ENCODE data around the gene SEC22B.
"Not testable (repeated sequence)": the region's sequence is repeated elsewhere in the genome, so short reads cannot be mapped to it uniquely, and the experiment has no call there.

Gene SEC22B

DNA sequence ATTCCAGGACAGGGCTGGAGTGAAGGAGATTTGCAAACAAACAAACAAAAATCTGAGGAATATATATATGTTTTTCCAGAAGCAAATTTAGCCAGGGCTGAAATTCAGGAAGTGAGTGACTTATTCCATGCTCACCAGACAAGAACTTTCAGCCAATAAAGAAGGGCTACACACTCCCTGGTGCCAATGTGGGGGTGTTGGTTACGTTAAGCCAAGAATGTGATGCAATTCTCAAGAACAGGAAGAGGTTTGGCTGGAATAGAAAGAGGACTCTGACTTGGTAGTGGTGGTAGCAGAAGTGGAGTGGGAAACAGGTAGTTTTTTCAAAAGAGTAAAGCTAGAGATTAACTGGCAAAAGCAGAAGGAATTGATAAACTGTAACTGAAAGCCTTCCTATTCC is 31.7 kb downstream of the SEC22B start:
- not testable (repeated sequence) for DNase-seq (ENCODE audit: low read depth)

GRCh38 chr1:120144169-120144568 is 32.2 kb downstream of the SEC22B start:
- DNase-seq (ENCODE audit: low read depth) = not testable (repeated sequence)

DNA sequence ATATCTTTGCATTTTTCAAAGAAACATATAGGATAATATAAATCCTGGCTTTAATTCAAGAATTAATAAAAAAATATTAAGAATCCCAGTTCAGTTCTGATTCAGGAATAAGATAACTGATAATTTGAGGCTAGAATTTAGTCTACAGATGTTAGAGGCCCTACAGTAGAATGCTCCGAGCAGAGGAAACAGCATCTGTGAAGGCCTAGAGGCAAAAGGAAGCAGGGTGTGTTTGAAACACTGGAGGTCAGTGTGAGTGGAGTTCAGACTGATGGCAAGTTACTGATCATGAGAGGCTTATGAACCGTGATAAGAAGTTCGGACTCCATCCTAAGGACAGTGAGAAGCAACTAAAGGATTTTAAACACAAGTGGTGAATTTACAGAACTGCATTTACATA is 33.0 kb downstream of the SEC22B start:
- DNase-seq (ENCODE audit: low read depth) = peak; percentile 53

DNA sequence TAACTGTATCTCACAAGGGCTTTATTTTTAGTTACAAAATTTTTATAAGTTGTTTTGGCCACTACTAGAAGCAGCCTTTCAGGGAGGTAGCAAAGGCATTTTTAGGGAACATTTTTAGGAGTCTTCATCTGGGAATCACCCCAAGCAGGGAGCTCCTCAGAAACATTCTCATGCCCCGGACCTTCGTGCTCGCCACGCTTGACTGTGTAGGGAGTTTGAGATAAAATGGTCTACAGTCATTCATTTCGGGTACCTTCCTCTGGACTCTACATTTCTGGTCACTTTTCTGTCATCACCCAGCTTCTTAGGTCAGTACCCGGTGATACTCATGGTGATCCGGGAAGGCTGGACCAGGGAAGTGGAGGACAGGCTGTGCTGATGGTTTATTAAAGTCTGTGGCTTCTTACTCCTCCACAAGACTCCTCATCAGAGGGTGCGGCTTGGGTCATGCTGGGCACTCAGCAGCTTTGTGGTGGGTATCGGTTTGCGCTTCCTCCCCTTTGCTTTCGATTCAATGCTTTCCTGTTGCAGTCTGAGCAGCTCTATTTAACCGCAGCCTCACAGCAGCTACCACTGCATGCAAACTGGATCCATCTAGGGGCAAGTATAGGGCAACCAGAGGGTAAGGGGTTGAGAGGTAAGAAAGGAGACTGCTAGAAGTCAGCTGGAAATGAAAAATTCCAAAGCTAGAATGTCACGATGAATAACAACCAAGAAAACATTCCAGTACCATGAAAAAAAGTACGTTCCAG is 33.6 kb downstream of the SEC22B start:
- DNase-seq (ENCODE audit: low read depth) = peak; percentile 86

DNA sequence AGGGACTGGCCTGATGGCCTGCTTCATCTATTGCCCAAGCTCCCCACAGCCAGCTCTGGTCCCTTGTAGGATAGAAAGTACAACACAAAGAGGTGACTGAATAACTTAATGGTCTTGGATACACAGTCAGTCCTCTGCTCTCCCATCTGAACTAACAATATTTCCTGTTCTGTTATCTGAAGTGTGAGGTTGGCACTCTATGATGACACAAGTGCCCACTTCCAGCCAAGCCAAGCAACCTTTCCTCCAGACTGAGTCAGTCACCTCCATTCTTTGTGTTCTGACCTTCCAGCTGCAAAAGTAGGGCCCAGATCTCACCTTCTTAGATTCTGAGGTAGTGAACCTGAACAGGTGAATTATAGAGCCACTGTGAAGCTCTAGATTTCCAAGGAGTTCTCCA is 34.5 kb downstream of the SEC22B start:
- DNase-seq (ENCODE audit: low read depth) = not testable (repeated sequence)

GRCh38 chr1:120140656-120141265 is 35.6 kb downstream of the SEC22B start:
- not testable (repeated sequence) for DNase-seq (ENCODE audit: low read depth)

DNA sequence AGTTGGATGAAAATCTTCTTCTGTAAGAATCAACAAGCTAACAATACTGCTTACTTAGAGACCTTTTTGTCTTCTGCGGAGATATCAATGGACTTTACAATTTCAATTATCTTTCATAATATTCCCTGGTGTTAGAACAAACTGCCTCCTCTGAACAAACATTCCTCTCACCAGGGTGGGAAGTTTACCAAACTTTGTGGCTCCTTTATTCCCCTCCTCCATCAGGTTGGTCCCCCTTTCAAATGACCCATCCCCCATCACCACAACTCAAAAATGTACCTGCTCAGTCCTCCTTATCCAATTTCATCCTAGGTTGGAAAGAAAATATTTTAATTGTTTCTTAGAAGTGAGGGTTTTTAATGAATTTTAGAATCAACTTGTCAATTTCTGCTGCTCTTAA is 40.2 kb downstream of the SEC22B start:
- DNase-seq (ENCODE audit: low read depth) = not testable (repeated sequence)

- not testable (repeated sequence) for DNase-seq (ENCODE audit: low read depth)
These were observed 42.4 kb downstream of the SEC22B start for GRCh38 chr1:120133928-120134325.

- no peak for DNase-seq (ENCODE audit: low read depth)
These were observed 42.9 kb downstream of the SEC22B start for GRCh38 chr1:120133228-120133927.

GRCh38 chr1:120132406-120132763 is 43.9 kb downstream of the SEC22B start:
- not testable (repeated sequence) for DNase-seq (ENCODE audit: low read depth)

DNA sequence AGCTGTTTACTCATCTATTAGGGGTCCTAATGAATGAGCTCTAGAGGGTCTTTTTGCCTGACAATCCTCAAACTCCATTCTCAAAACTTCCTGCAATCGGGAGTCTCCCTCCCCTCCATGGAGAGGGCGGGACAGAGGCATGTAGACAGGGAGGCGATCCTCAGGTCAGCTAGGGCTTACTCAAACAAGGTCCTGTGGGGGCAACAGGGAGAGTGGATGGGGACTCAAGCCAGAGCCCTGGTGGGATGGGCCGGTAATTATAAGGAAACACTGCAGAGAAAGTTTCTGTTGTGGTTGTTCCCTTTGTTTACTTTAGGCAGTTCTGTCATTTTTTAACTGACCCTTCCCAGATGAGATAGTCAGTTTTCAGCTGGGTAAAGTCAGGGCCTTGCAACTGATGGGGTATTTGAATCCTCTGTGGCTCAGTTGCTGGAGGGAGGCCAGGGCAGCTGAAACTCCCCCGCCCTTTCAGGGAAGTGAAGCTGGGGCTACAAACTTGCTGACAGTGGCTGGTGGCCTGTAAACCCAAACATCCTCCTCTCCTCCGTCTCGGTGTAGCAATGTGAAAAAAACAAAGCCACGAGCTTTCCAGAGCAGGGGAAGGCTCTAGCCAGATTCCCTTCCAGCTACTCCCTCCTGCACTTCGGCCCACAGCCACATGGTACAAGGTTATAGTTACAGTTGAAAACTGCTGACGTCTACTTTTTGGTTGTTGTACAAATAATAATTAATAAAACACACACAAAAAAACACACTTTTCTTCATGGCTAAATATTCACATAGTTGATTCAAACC is 44.5 kb downstream of the SEC22B start:
- peak; percentile 81 for DNase-seq (ENCODE audit: low read depth)

- not testable (repeated sequence) for DNase-seq (ENCODE audit: low read depth)
These were observed 48.4 kb downstream of the SEC22B start for GRCh38 chr1:120127921-120128320.

DNA sequence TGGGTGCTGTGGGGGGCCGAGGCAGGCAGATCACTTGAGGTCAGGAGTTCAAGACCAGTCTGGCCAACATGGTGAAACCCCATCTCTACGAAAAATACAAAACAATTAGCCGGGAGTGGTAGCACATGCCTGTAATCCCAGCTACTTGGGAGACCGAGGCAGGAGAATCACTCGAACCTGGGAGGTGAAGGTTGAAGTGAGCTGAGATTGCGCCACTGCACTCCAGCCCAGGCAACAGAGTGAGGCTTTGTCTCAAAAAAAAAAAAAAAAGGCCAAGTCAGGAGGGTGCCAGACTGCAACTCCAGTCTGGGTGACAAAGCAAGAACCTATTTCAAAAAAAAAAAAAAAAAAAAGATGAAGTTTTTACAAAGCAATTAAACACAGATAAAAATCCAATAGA is 50.1 kb downstream of the SEC22B start:
- not testable (repeated sequence) for DNase-seq (ENCODE audit: low read depth)

- DNase-seq (ENCODE audit: low read depth) = peak; percentile 40
These were observed 51.7 kb downstream of the SEC22B start for GRCh38 chr1:120124628-120125027.

DNA sequence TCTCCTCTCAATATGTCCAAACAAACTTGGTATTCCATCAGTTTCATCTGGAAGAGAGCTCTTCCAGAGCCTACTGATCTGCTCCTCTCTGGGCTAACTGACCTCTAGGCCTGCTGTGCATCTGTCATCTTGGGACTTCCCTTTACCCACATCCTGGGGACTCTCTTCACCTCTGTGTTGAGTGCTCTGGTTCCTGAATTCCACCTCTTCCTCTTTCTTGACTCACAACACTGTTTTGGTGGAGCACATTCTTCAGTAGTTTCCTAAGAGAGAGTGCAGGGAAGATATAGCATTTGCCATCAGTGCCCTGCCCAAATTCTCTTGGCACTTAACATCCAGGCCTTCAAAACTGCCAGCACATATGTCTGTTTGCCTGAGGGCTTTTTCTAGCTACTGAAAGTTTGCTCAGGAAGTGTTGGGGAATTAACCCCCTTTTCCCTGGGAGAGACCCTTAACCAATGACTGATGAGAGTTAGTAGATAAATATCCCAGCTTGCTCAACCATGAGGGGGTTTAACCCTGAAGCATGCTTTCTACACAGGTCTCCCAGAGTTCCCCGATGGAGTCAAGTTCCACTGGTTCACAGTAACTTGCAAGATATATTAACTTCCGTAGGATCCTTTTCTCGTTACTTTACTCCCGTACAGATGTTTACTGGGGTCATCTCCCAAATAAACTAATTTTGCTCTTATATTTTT is 52.4 kb downstream of the SEC22B start:
- not testable (repeated sequence) for DNase-seq (ENCODE audit: low read depth)

DNA sequence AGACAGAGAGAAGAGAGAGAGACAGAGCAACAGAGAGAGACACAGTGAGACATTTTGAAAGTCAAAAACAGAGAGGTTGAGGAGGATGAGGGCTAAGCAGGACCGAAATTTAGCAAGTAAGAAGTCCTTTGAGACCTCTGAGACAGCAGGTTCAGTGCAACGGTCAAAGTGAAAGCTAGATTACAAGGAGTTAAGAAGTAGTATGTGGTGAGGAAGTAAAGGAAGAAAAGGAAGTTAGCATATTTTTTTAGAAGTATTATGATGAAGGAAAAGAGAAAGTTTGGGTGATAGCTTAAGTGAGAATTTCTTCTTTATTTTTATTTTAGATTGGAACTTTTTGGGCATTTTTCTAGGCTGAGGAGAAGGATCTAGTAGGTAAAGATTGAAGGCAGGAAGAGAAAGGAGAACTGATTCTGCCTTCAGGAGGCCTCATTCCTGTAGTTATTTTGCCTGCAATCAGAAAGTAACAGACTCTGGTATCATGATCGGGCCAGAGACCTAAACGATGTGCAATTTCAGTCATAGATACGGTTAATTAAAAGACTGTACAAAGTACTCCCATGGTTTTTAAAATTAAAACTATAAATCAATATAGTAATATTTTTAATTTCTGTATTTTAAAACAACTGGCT is 53.9 kb downstream of the SEC22B start:
- not testable (repeated sequence) for DNase-seq (ENCODE audit: low read depth)

DNA sequence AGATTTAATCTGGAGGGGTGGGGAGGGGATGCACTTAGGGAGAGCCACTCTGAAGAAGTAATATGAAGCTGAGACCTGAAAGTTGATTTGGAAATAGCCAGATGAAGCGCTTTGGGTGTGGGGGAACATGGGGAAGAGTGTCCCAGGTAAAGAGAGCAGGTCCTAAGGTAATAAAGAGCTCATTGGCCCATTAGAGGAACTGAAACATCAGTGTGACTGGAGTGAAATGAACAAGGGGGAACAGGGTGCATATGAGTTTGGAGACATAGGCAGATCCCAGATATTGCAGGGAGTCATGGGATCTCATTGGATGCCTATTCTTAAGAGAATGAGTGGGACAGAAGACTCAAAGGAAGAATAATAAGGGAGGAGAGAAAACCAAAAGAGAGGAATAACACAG is 54.5 kb downstream of the SEC22B start:
- not testable (repeated sequence) for DNase-seq (ENCODE audit: low read depth)

DNA sequence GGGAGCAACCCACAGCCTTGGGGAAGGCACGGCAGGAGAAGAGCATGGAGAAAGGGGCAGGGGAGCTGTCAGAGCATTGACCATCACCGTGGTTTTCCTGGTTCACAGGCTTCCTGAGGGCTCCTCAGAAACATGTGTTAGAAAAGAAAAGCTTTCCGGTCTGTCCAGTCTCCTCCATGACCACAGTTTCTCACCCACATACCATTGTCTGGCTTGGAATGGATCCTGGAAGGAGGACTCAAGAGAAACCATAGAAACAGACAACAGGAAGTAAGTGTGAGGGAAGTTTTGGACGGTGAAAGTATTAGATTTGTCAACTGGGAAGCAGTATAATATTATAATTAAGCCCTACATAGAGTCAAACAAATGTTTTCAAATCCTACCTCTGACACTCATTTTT is 55.8 kb downstream of the SEC22B start:
- DNase-seq (ENCODE audit: low read depth) = not testable (repeated sequence)

DNA sequence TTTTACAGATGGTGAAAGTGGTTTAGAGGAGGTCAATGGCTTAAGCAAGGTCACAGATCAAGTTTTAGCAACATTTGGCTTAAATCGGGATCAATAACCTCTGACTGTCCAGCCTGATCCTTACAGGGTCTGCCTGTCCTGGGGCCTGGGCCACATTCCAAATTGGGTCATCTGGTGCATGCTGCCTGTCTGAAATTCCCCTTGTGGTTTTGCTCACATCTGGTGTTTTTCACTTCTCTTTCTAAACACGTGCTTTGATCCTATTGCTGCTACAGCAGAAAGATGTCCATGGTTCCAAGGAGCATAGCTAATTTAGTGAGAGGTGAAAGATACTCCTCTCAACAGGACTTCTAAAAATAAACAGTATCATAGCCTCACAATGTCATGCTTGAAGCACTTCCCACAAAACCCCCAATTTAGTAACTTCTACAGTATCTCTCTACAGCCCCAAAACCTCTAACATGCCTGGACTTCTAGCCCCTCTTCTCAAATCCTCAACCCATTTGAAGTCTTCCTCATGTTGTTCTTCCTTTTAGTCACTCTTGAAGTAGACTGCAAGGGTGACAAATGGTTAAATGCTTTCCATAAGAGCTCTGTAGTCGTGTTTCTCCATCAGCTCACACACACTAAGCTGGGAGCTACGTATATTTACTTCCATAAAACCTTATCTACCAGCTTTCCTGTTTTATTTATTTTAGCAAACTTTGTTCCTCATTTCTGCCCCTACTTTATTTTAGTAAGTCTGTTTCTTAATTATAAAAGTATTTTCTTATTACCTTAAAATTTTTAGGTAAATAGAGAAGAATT is 58.7 kb downstream of the SEC22B start:
- peak; percentile 24 for DNase-seq (ENCODE audit: low read depth)

- DNase-seq (ENCODE audit: low read depth) = peak; percentile 69
These were observed 60.2 kb downstream of the SEC22B start for GRCh38 chr1:120116094-120116493.

Data from iris pigment epithelial cell (primary cell).